Measurements from ENCODE around the gene GRIK3.
"Not testable (repeated sequence)": the region's sequence is repeated elsewhere in the genome, so short reads cannot be mapped to it uniquely, and the experiment has no call there.

Gene GRIK3

DNA sequence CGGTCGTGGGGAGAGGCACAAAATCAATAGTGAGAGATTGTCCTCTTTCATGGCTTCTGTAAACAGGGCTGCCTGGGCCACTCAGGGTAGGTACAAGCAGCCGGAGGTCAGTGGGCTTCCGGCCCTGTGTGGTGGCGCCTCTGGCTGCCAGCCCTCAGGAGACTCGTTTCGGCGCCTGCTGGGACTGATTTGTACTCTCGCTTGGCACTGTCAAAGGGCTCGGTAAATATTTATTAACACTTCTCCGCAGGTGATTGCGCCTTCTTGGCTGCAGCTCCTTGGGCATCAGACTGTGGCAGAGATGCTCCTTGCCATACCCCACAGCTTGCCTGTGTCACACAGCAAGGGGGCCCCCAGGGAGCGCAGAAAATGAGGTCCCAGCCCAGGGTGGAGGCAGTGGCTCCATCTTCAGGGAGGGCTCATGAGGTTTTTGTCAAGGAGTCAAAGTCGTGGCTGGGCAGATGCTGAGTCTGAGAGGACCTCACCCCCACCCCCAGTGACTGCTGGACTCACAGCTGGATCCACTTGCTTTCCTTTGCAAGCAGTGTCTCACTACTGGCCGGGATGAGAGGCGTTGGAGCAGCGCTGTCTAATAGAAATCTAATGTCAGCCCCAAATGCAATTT, 262.5 kb downstream of the GRIK3 start:
- TF ChIP-seq, protein P1, sequence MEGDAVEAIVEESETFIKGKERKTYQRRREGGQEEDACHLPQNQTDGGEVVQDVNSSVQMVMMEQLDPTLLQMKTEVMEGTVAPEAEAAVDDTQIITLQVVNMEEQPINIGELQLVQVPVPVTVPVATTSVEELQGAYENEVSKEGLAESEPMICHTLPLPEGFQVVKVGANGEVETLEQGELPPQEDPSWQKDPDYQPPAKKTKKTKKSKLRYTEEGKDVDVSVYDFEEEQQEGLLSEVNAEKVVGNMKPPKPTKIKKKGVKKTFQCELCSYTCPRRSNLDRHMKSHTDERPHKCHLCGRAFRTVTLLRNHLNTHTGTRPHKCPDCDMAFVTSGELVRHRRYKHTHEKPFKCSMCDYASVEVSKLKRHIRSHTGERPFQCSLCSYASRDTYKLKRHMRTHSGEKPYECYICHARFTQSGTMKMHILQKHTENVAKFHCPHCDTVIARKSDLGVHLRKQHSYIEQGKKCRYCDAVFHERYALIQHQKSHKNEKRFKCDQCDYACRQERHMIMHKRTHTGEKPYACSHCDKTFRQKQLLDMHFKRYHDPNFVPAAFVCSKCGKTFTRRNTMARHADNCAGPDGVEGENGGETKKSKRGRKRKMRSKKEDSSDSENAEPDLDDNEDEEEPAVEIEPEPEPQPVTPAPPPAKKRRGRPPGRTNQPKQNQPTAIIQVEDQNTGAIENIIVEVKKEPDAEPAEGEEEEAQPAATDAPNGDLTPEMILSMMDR (IDR thresholded peaks at IDR 0.05; ENCODE audit: insufficient read depth, low read length, missing control alignments), result no peak
- H3K4me3 ChIP-seq (ENCODE audit: low read depth, low read length), result no peak overlapping the region
- no peak for DNase-seq (ENCODE audit: low read depth, low spot score)
- ChIA-PET CTCF (no interaction called here), POLR2A (no interaction called here)

DNA sequence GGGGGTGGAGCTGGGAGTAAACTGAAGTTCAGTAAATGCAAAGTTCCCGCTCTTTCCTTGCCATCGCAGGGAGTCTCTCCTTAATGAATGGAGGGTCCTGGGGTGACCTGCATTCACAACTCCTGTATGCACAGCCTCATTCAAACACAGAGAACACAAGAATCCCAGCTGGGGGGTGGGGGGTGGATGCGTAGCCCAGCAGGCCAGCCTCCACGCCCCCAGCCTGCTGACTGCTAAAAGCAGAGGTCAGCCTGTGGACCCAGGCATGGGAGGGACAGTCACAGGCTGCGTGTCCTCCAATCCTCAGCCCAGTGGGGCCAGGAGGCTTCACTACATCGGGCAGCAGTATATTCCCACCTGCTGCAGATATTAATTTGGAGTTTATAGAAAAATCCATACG, 263.1 kb downstream of the GRIK3 start:
- POLR2A ChIA-PET, result no interaction called here
- no peak for DNase-seq (ENCODE audit: low read depth, low spot score)
- no peak overlapping the region for H3K4me3 ChIP-seq (ENCODE audit: low read depth, low read length)
- TF ChIP-seq, protein P1 (IDR thresholded peaks at IDR 0.05; ENCODE audit: insufficient read depth, low read length, missing control alignments), result no peak
- CTCF ChIA-PET, result no interaction called here

DNA sequence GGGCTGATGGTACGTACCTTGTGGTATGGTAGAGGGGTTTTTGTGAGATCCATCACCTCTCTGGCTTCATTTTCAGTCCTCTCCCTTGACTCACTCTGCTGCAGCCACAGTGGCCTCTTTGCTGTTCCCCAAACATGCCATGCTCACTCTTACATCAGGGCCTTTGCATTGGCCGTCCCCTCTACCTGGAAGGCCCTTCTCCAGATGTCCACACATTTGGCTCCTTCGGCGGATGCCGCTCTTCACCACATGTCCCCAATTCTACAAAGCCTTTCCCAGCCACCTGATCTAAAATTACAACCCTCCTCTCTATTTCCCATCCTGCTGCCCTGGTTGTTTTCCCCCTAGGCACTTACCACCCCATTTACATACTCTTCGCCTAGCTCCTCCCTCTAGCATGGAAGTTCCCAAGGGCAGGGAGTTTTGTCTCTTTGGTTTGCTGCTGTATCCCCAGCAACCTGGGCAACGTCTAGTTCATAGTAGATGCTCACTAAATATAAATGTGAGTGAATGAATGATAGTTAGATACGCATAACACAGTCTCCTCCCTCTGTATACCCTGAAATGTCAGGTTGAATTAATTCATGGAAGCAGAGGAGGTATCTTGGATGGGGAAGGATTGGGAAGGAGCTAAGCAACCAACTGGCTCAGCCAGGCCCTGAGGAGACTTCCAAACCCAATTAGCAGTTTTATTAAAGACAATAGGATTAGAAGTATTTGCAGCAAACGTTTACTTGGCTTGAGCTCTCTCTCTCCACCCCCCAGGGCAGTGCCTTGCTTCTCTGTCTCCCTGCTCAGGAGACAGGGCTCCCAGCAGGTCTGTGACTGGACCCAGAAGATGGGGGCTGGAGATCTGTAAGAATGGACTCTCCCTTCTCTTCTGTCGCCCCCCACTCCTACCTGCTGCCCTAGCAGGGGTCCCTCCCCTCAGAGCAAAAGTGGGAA, 264.2 kb downstream of the GRIK3 start:
- H3K4me3 ChIP-seq (ENCODE audit: low read depth, low read length), result no peak overlapping the region
- CTCF ChIA-PET, result no interaction called here

DNA sequence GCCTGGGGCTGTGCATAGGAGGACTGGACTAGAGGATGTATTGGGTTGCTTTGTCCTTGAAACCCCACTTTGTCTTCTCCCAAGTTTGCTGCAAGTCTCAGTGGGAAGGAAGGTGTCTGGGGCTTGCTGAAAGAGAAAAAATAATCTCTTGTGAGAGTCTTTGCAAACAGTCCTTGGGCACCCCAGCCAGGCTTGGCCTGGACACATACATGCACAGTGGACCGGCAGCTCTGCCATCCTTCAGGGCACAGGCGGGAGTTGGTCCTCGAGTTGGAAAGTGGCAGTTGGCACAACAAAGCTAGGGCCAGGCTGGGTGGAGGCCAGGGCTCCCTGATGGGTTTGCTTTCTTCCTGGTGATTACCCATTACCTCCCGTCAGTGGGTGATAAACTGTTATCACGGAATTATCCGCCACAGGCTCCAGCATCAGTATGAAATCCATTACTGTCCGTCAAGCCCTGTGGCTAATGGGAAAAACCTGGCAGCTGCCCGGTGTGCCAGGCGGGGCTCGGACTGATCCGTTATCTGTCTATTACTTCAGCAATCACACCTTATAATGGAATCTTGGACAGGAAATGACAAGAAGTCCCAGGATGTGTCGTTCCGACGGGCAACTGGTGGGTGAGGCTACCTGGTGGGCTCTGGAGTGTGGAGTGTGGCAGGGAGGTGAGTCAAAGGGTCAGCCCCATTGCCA, 265.7 kb downstream of the GRIK3 start:
- TF ChIP-seq, protein P1 (IDR thresholded peaks at IDR 0.05; ENCODE audit: insufficient read depth, low read length, missing control alignments), result no peak
- ChIA-PET CTCF (no interaction called here), POLR2A (no interaction called here)
- DNase-seq (ENCODE audit: low read depth, low spot score), result no peak
- no peak overlapping the region for H3K4me3 ChIP-seq (ENCODE audit: low read depth, low read length)

More for the DNA sequence above, 264.2 kb downstream of the GRIK3 start:
- TF ChIP-seq, protein P1 (IDR thresholded peaks at IDR 0.05; ENCODE audit: insufficient read depth, low read length, missing control alignments), result no peak
- POLR2A ChIA-PET, result no interaction called here
- DNase-seq (ENCODE audit: low read depth, low spot score), result no peak

DNA sequence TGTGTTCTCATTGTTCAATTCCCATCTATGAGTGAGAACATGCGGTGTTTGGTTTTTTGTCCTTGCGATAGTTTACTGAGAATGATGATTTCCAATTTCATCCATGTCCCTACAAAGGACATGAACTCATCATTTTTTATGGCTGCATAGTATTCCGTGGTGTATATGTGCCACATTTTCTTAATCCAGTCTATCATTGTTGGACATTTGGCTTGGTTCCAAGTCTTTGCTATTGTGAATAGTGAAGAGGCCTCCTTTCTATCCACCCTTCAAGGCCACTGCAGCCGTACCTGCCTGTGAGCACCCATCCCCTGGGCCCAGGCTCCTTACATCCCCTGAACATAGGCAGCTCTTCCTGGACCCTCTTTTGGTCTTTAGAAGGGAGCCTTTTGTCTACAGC, 266.9 kb downstream of the GRIK3 start:
- DNase-seq (ENCODE audit: low read depth, low spot score); H3K4me3 ChIP-seq (ENCODE audit: low read depth, low read length); CTCF ChIA-PET; POLR2A ChIA-PET: not testable (repeated sequence)

DNA sequence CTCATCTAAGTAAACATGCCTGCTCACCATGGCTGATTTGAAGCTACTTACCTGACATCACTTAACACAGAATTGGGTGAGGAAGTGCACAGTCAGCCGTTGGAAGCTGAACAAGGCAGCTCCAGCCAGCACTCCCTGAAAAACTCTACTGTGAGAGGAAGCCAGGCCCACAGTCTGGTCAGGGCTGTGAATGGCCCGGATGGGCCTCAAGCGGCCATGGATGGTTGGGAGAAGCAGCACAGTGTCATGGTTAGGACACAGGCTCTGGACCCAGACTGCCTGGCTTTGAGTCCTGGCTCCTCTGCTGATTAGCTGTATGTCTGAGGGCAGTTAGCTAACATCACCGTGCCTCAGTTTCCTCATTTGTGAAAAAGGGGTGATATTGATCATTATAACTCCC, 267.8 kb downstream of the GRIK3 start:
- ChIA-PET POLR2A (no interaction called here), CTCF (no interaction called here)
- no peak overlapping the region for H3K4me3 ChIP-seq (ENCODE audit: low read depth, low read length)
- DNase-seq (ENCODE audit: low read depth, low spot score), result no peak
- TF ChIP-seq, protein P1 (IDR thresholded peaks at IDR 0.05; ENCODE audit: insufficient read depth, low read length, missing control alignments), result no peak
